IgD-negative memory B cell (primary cell): ENCODE results near the gene ZNF8. TPM values are rescaled to one million over a fixed set of nuclear protein-coding genes. Genes with fewer than 3 reads are reported as not detected.
"Not testable (repeated sequence)": the region's sequence is repeated elsewhere in the genome, so short reads cannot be mapped to it uniquely, and the experiment has no call there.

ENCODE experiments used
- H3K27ac Mint-ChIP-seq, 3 donors: one replicate each; pipeline ENCODE4 v1.8.0; 2020 to 2022; ENCODE audit warnings: mild to moderate bottlenecking in 3 of 3, mixed read lengths in 3 of 3, moderate library complexity in 1 of 3
- H3K27me3 Mint-ChIP-seq: one replicate; pipeline ENCODE4 v1.8.0; 2021; ENCODE audit warnings: mixed read lengths
- H3K36me3 Mint-ChIP-seq: one replicate; pipeline ENCODE4 v1.8.0; 2020; ENCODE audit warnings: mild to moderate bottlenecking, mixed read lengths
- H3K4me1 Mint-ChIP-seq, 3 donors: one replicate each; pipeline ENCODE4 v1.8.0; 2020 to 2022; ENCODE audit warnings: mixed read lengths in 3 of 3, mild to moderate bottlenecking in 1 of 3
- H3K4me3 Mint-ChIP-seq, 4 donors: one replicate each; pipeline ENCODE4 v1.8.0; 2020 to 2022; ENCODE audit warnings: mild to moderate bottlenecking in 4 of 4, mixed read lengths in 4 of 4, moderate library complexity in 3 of 4
- H3K9me3 Mint-ChIP-seq, 3 donors: one replicate each; pipeline ENCODE4 v1.8.0; 2020 to 2021; ENCODE audit warnings: mixed read lengths in 3 of 3, mild to moderate bottlenecking in 1 of 3
- polyA plus RNA-seq: library from polyadenylated mRNA; unstranded; fragments of 300-500 nt; fragmentation: Illumina TruSeq; gene quantifications from one replicate; pipeline ENCODE4 v1.2.3, GENCODE V29; 2021

ZNF8 gene
- polyA plus RNA-seq, 1 donor from 2014 or later = 0.98 TPM

DNA sequence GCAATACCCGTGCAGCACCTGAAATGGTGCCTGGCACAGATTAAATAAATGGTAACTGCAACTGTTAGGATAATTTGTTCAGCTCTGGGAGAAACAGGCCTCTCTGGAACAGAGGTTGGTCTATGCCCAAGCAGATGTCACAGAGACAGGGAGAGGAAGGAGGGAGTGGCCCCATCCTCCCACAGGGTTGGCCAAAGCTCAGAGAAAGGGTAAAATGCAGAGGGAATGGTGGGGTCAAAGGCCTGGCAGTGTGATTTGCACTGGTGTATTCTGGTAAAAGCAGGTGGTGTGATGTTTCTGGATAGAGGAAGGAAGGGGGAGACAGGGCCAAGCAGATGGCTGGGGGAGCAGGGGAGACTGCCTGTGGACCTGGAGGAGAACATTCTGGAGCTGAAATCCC is 57.5 kb downstream of the ZNF8 start:
- peaks cover 0 to 2% (median 0%) of the 10 kb centered on the region in 3 donors for H3K9me3 Mint-ChIP-seq
- H3K4me1 Mint-ChIP-seq = peaks cover 0 to 5% (median 2%) of the 10 kb centered on the region in 3 donors
- H3K27me3 Mint-ChIP-seq = no peaks in the 10 kb centered on the region
- peak overlapping the region in 1 of 4 donors; percentile 78 for H3K4me3 Mint-ChIP-seq
- H3K27ac Mint-ChIP-seq = no peak overlapping the region
- H3K36me3 Mint-ChIP-seq = peaks cover 26% of the 10 kb centered on the region

DNA sequence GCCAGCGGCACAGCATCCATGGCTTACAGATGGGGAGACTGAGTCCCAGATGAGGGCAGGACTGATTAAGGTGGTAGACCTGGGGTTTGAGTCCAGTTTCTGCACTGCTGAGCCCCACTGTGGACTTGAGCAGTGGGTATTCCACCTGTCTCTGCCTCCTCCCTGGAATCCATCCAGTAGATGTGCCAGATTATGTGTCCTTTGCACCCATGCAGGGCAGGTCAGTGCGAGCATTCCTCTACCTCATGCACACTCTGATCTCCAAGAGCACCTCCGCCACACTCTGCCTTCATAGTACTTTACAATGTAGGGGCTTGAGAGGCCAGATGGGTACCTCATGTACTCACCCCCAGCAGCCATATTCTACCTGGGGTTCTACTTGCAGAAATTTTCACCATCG is 58.1 kb downstream of the ZNF8 start:
- Mint-ChIP-seq H3K27ac (peak overlapping the region in 1 of 3 donors; percentile 23), H3K4me3 (no peak overlapping the region), H3K36me3 (peaks cover 29% of the 10 kb centered on the region), H3K4me1 (peaks cover 0 to 5% (median 2%) of the 10 kb centered on the region in 3 donors), H3K9me3 (peaks cover 0 to 2% (median 0%) of the 10 kb centered on the region in 3 donors), H3K27me3 (no peaks in the 10 kb centered on the region)

DNA sequence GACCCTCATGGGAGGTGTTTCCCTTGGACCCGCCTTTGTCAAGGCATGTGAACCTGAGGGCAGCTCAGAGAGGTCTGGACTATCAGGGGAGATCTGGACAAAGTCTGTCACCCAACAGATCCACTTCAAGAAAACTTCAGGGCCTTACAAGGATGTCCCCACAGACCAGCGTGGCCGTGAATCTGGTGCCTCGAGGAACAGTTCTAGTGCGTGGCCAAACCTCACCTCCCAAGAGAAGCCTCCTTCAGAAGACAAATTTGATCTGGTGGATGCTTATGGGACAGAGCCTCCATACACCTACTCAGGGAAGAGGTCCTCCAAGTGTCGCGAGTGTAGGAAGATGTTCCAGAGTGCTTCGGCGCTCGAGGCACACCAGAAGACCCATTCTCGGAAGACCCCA is 59.6 kb downstream of the ZNF8 start:
- Mint-ChIP-seq H3K9me3 (peaks cover 0 to 2% (median 0%) of the 10 kb centered on the region in 3 donors), H3K27me3 (no peaks in the 10 kb centered on the region), H3K27ac (peak overlapping the region in 1 of 3 donors; percentile 57), H3K36me3 (peaks cover 23% of the 10 kb centered on the region), H3K4me3 (no peak overlapping the region), H3K4me1 (peaks cover 2 to 4% (median 2%) of the 10 kb centered on the region in 3 donors)

DNA sequence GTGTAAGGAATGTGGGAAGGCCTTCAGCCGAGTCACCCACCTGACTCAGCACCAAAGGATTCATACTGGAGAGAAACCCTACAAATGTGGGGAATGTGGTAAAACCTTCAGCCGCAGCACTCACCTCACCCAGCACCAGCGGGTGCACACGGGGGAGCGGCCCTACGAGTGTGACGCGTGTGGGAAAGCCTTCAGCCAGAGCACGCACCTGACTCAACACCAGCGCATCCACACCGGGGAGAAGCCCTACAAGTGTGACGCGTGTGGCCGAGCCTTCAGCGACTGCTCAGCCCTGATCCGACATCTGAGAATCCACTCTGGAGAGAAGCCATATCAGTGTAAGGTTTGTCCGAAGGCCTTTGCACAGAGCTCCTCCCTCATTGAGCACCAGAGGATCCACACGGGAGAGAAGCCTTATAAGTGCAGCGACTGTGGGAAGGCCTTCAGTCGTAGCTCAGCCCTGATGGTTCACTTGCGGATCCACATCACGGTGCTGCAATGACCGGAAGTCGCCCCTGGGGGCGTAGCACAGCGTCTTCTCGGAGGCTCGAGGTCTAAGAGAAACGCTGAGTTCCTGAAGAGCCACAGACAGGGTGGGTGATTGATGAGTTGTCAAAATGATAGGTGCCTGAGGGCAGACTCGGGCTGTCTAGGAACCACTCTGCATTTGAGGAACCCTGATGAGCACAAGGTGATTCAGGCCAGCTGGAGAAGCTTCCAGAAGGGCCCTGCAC is 60.2 kb downstream of the ZNF8 start:
- H3K27me3 Mint-ChIP-seq = no peaks in the 10 kb centered on the region
- no peak overlapping the region for H3K27ac Mint-ChIP-seq
- no peak overlapping the region for H3K4me3 Mint-ChIP-seq
- peaks cover 0 to 2% (median 0%) of the 10 kb centered on the region in 3 donors for H3K9me3 Mint-ChIP-seq
- H3K4me1 Mint-ChIP-seq = peaks cover 2 to 4% (median 2%) of the 10 kb centered on the region in 3 donors
- H3K36me3 Mint-ChIP-seq = peaks cover 23% of the 10 kb centered on the region

GRCh38 chr19:58345558-58345957 is 66.8 kb downstream of the ZNF8 start:
- Mint-ChIP-seq H3K4me3 (peak overlapping the region in 3 of 4 donors; percentile 65 to 89 (median 82)), H3K4me1 (peaks cover 13 to 22% (median 19%) of the 10 kb centered on the region in 3 donors), H3K27ac (peak overlapping the region in 1 of 3 donors; percentile 69), H3K36me3 (peaks cover 10% of the 10 kb centered on the region), H3K9me3 (peaks cover 0 to 2% (median 0%) of the 10 kb centered on the region in 3 donors), H3K27me3 (no peaks in the 10 kb centered on the region)

DNA sequence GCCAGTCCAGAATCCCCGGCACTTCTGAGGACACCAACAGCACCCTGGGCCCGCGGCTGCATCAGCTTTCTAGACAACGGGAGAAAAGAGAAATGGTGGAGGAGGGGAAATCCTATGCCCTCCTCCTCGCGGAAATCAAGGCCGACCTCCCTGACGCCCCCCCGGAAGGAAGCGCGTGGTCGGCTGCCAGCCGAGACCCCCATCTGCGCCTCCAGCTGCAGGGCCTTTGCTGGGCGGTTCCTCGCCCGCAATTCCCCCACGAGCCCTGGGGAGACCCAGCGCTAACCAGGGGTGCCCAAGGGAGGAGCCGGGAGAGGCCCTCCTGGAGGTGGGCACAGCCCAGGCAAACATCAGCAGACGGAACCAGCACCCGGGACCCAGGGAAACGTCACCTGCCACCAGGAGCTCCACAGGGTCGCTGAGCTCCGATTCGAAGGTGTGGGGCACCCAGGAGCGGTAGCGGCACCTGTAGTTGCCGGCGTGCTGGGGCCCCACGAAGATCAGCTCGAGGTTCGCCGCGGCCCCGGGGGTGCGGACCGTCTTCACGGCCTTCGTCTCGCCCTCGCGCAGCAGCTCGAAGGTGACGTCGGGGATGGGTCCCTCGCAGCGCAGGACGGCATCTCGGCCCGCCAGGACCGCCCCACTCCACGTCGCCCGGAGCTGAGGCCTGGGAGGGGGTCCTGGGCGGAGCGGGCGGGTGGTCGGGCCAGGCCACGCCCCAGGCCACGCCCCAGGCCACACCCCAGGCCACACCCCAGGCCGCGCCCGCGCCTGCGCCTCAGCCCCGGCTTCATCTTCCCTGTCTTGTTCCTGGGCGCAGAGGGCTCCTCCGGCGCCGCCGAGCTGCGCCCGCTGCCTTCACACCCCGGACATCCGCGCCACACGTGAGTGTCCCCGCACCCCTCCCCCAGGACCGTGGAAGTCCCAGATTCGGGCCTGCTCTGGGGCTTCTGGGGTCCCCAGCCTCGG is 68.5 kb downstream of the ZNF8 start:
- Mint-ChIP-seq H3K4me3 (peak overlapping the region; percentile 88 to 99 (median 92)), H3K36me3 (peaks cover 3% of the 10 kb centered on the region), H3K9me3 (peaks cover 0 to 2% (median 0%) of the 10 kb centered on the region in 3 donors), H3K27ac (peak overlapping the region; percentile 59 to 88 (median 88)), H3K27me3 (no peaks in the 10 kb centered on the region), H3K4me1 (peaks cover 11 to 20% (median 17%) of the 10 kb centered on the region in 3 donors)

GRCh38 chr19:58348080-58348479 is 69.3 kb downstream of the ZNF8 start:
- Mint-ChIP-seq H3K4me3 (peak overlapping the region; percentile 88 to 99 (median 92)), H3K27ac (peak overlapping the region; percentile 59 to 88 (median 88)), H3K4me1 (peaks cover 11 to 20% (median 15%) of the 10 kb centered on the region in 3 donors)
- not testable (repeated sequence) for H3K27me3 Mint-ChIP-seq, H3K9me3 Mint-ChIP-seq, H3K36me3 Mint-ChIP-seq

DNA sequence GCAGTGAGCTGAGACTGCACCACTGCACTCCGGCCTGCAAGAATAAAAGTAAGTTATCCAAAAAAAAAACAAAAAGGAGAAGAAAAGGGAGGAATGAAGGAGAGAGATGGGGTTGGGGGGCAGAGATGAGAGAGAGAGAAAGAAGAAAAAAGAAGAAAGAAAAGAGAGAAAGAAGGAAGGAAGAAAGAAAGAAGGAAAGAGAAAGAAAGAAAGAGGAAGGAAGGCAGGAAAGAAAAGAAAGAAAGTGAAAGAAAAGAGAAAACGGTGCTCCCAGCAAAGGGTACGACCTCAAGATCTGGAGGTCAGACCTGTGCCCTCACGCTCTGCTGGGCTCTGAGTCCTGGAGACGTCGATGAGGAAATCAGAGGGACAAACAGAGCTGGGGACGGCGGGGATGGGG is 70.8 kb downstream of the ZNF8 start:
- Mint-ChIP-seq H3K27me3 (no peaks in the 10 kb centered on the region), H3K9me3 (peaks cover 0 to 2% (median 0%) of the 10 kb centered on the region in 3 donors), H3K4me3 (peak overlapping the region in 3 of 4 donors; percentile 50 to 89 (median 59)), H3K36me3 (peaks cover 3% of the 10 kb centered on the region), H3K27ac (peak overlapping the region in 2 of 3 donors; percentile 45 to 53), H3K4me1 (peaks cover 11 to 20% (median 15%) of the 10 kb centered on the region in 3 donors)

- Mint-ChIP-seq H3K27ac (peak overlapping the region in 2 of 3 donors; percentile 45 to 53), H3K4me1 (peaks cover 11 to 20% (median 15%) of the 10 kb centered on the region in 3 donors), H3K27me3 (no peaks in the 10 kb centered on the region), H3K9me3 (peaks cover 0 to 2% (median 0%) of the 10 kb centered on the region in 3 donors), H3K36me3 (peaks cover 3% of the 10 kb centered on the region), H3K4me3 (peak overlapping the region in 3 of 4 donors; percentile 59 to 63 (median 60))
These were observed 71.5 kb downstream of the ZNF8 start for GRCh38 chr19:58350001-58350861.

DNA sequence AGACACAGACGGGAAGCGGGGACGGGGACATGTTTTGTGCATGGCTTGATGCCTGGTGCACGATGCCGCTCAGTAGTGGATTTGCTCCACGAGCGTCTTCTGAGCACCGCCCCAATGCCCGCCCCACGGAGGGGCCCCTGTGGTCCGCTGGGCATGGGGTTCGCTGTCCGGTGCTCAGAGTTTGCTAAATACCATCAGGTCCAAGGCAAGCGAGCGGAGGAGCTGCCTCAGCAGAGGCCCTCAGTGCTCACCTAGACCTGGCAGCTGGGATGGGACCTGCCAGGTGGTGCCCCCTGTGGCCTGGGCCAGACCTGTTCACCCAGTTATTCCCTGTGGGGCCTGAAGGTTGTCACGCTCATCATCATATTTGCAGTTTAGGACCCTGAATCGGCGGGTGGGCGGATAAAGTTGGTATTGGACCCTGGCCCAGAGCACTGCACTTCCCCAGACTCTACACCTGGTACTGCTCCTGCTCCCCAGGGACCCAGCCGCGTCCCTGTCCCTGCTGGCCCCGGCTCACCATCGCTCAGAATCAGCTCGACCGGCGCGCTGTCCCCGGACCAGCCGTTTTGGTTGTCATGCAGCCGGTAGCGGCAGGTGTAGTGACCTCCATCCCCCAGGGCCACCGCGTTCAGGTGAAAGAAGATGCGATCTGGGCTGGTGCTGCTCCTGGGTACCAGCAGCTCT is 72.3 kb downstream of the ZNF8 start:
- Mint-ChIP-seq H3K4me1 (peaks cover 10 to 18% (median 11%) of the 10 kb centered on the region in 3 donors), H3K27me3 (peaks cover 2% of the 10 kb centered on the region), H3K27ac (no peak overlapping the region), H3K9me3 (peaks cover 0 to 2% (median 0%) of the 10 kb centered on the region in 3 donors), H3K36me3 (peaks cover 3% of the 10 kb centered on the region), H3K4me3 (peak overlapping the region; percentile 27 to 60 (median 44))

DNA sequence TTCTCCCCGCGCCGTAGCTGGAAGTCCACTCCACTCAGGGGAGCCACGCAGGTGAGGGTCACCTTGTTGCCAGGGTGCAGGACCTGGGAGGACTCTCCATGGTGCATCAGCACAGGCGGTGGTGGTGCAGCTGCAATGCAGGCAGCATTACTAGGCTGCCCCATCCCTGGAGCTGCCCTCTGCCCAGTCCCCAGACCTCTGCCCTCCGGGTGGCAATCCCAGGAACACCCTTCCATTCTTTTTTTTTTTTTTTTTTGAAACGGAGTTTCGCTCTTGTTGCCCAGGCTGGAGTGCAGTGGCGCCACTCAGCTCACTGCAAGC is 72.8 kb downstream of the ZNF8 start:
- Mint-ChIP-seq H3K36me3 (peaks cover 3% of the 10 kb centered on the region), H3K9me3 (peaks cover 0 to 2% (median 0%) of the 10 kb centered on the region in 3 donors), H3K4me3 (peak overlapping the region in 1 of 4 donors; percentile 60), H3K27ac (no peak overlapping the region), H3K4me1 (peaks cover 10 to 17% (median 11%) of the 10 kb centered on the region in 3 donors), H3K27me3 (peaks cover 2% of the 10 kb centered on the region)

GRCh38 chr19:58351990-58352755 is 73.4 kb downstream of the ZNF8 start:
- Mint-ChIP-seq H3K4me3 (peak overlapping the region in 1 of 4 donors; percentile 23), H3K36me3 (peaks cover 3% of the 10 kb centered on the region), H3K4me1 (peaks cover 8 to 13% (median 10%) of the 10 kb centered on the region in 3 donors), H3K27ac (peak overlapping the region in 1 of 3 donors; percentile 86), H3K9me3 (peaks cover 0 to 2% (median 0%) of the 10 kb centered on the region in 3 donors), H3K27me3 (peaks cover 2% of the 10 kb centered on the region)
